Left lung (tissue), 10 donors: ENCODE data around the gene CD96. TPM values are rescaled to one million over a fixed set of nuclear protein-coding genes. Genes with fewer than 3 reads are reported as not detected.
"Not testable (repeated sequence)": the region's sequence is repeated elsewhere in the genome, so short reads cannot be mapped to it uniquely, and the experiment has no call there.

ENCODE experiments used
- ATAC-seq: fragments of 200-7000 bp; cut with Tn5 transposase; one replicate; pipeline ENCODE4 v1.9.1; 2020; ENCODE audit warnings: moderate library complexity
- DNase-seq, 4 donors: peaks; one replicate each; pipeline ENCODE4 v3.0.0-alpha.2; 2013 to 2020
- H3K27ac ChIP-seq, 2 donors: fragments of 200-600 bp; sonication (generic) in 1 of 2; one replicate each; pipeline versions ENCODE4 v1.5.0 to v1.8.0; 2020 to 2021
- H3K27me3 ChIP-seq, 2 donors: fragments of 200-600 bp; sonication (generic) in 1 of 2; one replicate each; pipeline versions ENCODE4 v1.5.0 to v1.8.0; 2020 to 2021
- H3K36me3 ChIP-seq, 2 donors: fragments of 200-600 bp; sonication (generic) in 1 of 2; one replicate each; pipeline versions ENCODE4 v1.5.0 to v1.8.0; 2020 to 2021
- H3K4me1 ChIP-seq, 2 donors: fragments of 200-600 bp; one replicate each; pipeline ENCODE4 v1.8.0; 2021
- H3K4me3 ChIP-seq, 2 donors: fragments of 200-600 bp; sonication (generic) in 1 of 2; one replicate each; pipeline versions ENCODE4 v1.5.0 to v1.8.0; 2020 to 2021; ENCODE audit warnings: mild to moderate bottlenecking in 1 of 2
- H3K9me3 ChIP-seq, 2 donors: fragments of 200-600 bp; sonication (generic) in 1 of 2; one replicate each; pipeline versions ENCODE4 v1.5.0 to v1.8.0; 2020 to 2021
- CTCF ChIP-seq, 2 donors: fragments of 200-600 bp; sonication (generic) in 1 of 2; IDR thresholded peaks; one replicate each; pipeline versions ENCODE4 v1.5.0 to v1.8.0; 2021; ENCODE audit warnings: antibody characterized with exemption in 2 of 2
- intact Hi-C, 2 donors: fragments of 100-400 bp; cut with DNase I; formaldehyde crosslinking; loops; one replicate each; pipeline versions ENCODE4 v1.11.2 to v1.14.2; 2022
- polyA plus RNA-seq, 6 donors: library from polyadenylated mRNA; unstranded; fragments of 120-200 nt; gene quantifications; one replicate each; pipeline ENCODE4 v1.2.1, GENCODE V29; 2013; ENCODE audit not compliant: insufficient read length in 6 of 6
- total RNA-seq, 2 donors: library from RNA; stranded (reverse); fragmentation: NEBNext Ultra II Directional; extraction: Animal tissue kit (Norgen Biotek cat#: 25700); gene quantifications; one replicate each; pipeline ENCODE4 v1.2.1, GENCODE V29; 2021
- donor health status: DM: no; HTN: yes; CAD: no.
- donor health status: DM: no; HTN: no; CAD: no.

The CD96 gene
- total and polyA plus RNA-seq, 8 donors = 0.53 to 5.3 (median 1.0) TPM

GRCh38 chr3:111627092-111627491, 85.1 kb downstream of the CD96 start:
- peaks cover 0 to 17% of the 10 kb centered on the region in 2 donors for H3K9me3 ChIP-seq
- DNase-seq = no peak
- H3K4me1 ChIP-seq = no peaks in the 10 kb centered on the region
- H3K27ac ChIP-seq = no peak overlapping the region
- ATAC-seq = no peak
- no peak overlapping the region for H3K4me3 ChIP-seq
- no peak for TF ChIP-seq CTCF (IDR thresholded peaks at IDR 0.05)
- intact Hi-C loops = no loop called here
- H3K27me3 ChIP-seq = no peaks in the 10 kb centered on the region
- H3K36me3 ChIP-seq = no peaks in the 10 kb centered on the region

- ATAC-seq, DNase-seq, intact Hi-C loops, H3K4me3 ChIP-seq, H3K4me1 ChIP-seq, H3K27ac ChIP-seq, H3K27me3 ChIP-seq, H3K36me3 ChIP-seq: not testable (repeated sequence)
- peaks cover 0 to 17% of the 10 kb centered on the region in 2 donors for H3K9me3 ChIP-seq
Measured at GRCh38 chr3:111629018-111629417, 87.0 kb downstream of the CD96 start.

- ATAC-seq, intact Hi-C loops, H3K27me3 ChIP-seq, DNase-seq, H3K4me3 ChIP-seq, H3K36me3 ChIP-seq, H3K4me1 ChIP-seq, H3K27ac ChIP-seq: not testable (repeated sequence)
- H3K9me3 ChIP-seq = peaks cover 0 to 17% of the 10 kb centered on the region in 2 donors
Measured at GRCh38 chr3:111630638-111631037, 88.6 kb downstream of the CD96 start.

- no peaks in the 10 kb centered on the region for H3K27me3 ChIP-seq
- no peaks in the 10 kb centered on the region for H3K36me3 ChIP-seq
- no peak overlapping the region for H3K4me3 ChIP-seq
- no peak for TF ChIP-seq CTCF (IDR thresholded peaks at IDR 0.05)
- intact Hi-C loops = no loop called here
- H3K9me3 ChIP-seq = no peaks in the 10 kb centered on the region
- H3K4me1 ChIP-seq = no peaks in the 10 kb centered on the region
- ATAC-seq (no peak), DNase-seq (no peak)
- no peak overlapping the region for H3K27ac ChIP-seq
Measured at GRCh38 chr3:111635403-111635802, 93.4 kb downstream of the CD96 start.

- Histone ChIP-seq H3K4me3 (no peak overlapping the region), H3K9me3 (no peaks in the 10 kb centered on the region), H3K27me3 (no peaks in the 10 kb centered on the region), H3K27ac (no peak overlapping the region), H3K36me3 (no peaks in the 10 kb centered on the region), H3K4me1 (no peaks in the 10 kb centered on the region)
- ATAC-seq (no peak), DNase-seq (peak in 2 of 4 donors; percentile 9 to 28)
- TF ChIP-seq CTCF (IDR thresholded peaks at IDR 0.05) = no peak
- intact Hi-C loops = no loop called here
Measured at GRCh38 chr3:111636366-111636885, 94.4 kb downstream of the CD96 start.

GRCh38 chr3:111639316-111639715, 97.3 kb downstream of the CD96 start:
- TF ChIP-seq CTCF (IDR thresholded peaks at IDR 0.05) = no peak
- H3K27ac ChIP-seq = no peak overlapping the region
- no peak overlapping the region for H3K4me3 ChIP-seq
- H3K36me3 ChIP-seq = no peaks in the 10 kb centered on the region
- ATAC-seq = no peak
- H3K4me1 ChIP-seq = no peaks in the 10 kb centered on the region
- no peak for DNase-seq
- no peaks in the 10 kb centered on the region for H3K27me3 ChIP-seq
- H3K9me3 ChIP-seq = peaks cover 0 to 15% of the 10 kb centered on the region in 2 donors
- intact Hi-C loops = no loop called here
